Colon (tissue), 2 donors: ENCODE data around the gene S100A11.

ENCODE experiments used
- FAIRE-seq: peaks from 2 replicates; lab custom pipeline; 2012; peaks lifted over from hg19 to GRCh38; lab: Jason Lieb, UNC
- donor health status: control.
- donor health status: control.

S100A11 gene

GRCh38 chr1:152039461-152039860 is 2.7 kb upstream of the S100A11 start:
- FAIRE-seq = no peak

GRCh38 chr1:152038871-152039270 is 2.1 kb upstream of the S100A11 start:
- FAIRE-seq = no peak

DNA sequence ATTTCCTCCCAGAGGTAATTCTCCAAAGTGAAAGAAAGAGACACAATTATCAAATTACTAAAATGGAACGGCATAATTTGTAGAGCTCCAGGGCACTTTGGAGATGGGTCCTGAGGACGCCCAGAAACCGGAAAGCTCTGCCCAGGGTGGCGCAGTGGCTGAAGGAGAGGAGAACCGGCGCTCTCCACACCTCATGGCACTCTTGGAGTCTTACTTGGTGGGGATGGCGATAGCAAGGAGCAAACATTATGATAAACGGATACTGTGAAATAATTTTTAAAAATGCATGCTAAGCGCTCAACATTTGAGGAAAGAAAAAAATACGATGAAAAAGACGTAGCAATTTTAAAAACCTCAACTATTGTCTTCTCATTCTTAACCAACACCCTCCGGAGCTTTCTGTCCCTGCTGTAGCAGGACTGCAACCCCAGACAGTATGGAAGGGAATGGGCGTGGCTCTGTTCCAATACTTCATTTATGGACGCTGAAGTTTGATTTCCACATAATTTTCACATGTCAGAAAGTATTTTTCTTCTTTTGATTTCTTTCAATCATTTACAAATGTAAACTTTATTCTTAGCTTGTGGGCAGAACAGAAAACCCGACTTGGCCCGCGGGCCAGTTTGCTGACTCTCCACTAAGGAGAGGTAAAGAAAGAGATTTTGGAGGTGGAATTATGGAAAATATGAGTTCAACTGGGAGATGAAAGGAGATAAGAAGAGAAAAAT is 1.1 kb downstream of the S100A11 start:
- FAIRE-seq = no peak

DNA sequence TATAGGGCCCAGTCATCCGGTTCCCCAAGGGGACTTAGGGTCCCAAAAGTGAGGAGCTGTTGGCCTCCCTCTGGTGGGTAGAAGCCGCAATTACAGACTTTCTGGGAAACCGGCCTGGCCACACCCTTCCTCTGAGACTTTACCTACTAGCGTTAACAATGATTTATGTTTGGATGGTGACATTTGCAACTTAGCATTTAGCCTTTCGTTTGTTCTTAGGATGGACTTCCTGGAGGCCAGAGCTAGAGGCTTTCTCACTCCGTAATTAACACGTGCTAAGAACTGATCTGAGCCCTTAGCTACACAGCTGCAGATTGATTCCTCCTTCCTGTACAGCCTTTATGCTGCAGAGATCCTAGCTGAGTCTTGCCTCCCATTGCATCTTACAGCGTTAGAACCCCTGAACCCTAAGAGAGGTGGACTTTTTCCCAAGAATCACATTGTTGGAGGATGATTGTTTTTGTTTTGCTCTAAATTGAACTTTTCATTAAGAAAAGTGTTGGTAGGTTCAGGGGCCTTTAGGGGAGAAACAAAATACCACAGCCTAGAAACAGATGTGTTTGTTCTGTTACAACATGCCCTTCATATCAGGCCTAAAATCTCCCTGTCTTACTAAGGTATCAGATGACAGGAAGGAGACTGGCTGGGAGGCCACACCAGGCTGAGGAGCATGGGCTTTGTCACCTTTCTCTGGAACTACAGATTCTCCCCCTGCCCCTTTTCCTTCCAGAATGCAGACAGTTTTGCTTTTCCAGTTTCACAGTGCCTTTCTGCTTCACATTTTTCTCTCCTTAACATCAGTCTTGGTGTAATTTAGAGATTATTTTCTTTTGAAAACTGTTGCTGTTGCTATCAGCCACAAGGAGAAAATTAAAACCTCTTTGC is 1.9 kb downstream of the S100A11 start:
- FAIRE-seq = no peak

- no peak for FAIRE-seq
Measured at GRCh38 chr1:152034324-152034653, 2.5 kb downstream of the S100A11 start.

DNA sequence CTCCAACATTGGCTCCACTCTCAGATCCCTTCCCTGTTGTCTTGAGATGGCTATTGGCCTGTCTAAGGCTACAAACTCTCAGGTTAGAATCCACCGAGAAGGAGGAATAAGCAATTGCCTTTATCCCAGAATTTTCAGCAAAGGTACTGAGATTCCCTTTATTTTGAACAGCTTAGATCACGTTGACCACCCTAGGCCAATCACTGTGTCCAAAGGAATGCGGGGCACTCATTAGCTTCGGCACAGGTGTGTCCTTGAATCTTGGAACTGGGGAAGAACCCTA is 6.9 kb downstream of the S100A11 start:
- FAIRE-seq = no peak

DNA sequence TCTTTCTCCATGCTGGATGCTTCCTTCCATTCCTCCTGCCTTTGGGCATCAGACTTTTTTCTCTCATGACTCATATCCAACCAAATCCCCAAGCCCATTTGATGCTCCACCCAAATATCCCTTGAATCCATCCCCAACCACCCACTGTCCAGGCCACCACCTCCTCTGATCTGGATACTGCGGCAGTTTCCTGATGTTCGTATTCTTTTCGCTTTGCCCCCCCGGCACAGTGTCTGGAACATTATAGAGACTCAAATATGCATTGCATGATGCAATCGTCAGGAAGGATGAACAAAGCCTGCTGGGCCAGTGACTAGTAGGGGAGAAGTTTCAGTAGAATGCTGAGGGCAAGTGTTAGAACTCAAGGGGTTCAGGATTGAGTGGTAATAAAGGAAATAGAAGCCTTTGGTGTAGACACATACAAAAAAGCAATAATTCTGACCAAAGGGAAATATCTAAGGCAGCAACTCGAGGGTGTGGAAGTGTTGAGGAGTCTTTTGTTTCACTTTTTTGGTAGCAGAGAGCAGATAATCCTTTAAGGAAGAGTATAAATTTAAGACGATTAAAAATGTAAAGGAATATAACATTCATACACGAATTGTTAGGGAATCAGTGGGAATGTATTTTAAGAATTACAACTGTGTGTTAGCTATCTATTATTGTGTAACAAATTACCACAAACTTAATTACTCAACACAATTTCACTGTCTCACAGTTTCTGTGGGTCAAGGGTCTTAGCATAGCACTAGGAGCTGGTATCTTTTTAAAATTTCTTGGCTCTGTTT is 7.5 kb downstream of the S100A11 start:
- FAIRE-seq = no peak

DNA sequence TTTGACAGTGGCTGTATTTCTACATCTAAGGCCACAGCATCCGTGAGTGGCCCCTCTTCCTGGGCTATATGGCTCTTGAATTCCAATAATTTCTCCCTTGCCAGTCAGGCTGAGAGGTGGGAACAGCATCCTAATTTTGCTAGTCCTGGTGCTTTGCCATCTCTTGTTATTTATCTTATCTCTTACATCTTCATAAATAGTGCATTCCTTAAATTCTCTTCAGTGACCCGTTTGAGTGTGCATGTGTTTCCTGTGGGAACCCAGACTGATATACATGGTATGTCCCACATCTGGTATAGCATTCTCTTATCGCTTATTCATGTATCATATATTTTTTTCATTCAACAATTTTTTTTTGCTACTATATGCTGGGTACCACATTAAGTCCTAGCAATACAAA is 9.9 kb downstream of the S100A11 start:
- FAIRE-seq = no peak

DNA sequence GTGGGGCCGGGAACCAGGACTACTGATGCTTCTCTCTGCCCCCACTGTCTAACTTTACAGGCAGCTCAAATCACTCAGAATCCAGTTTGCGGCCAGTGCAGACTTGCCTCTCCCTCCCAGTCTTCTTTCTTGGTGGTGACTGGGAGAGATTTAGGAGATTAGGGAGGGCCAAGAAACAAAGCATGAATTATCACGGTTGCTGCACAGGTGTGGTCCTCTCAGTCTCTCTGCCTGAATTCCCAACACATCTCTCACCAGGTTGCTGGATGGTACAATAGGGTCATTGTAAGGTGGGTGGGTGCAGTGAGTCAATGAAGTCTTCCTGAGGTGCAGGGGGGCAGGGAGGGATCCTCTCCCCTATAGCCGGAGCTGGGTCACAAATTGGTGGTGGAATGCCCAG is 12.6 kb downstream of the S100A11 start:
- FAIRE-seq = no peak

DNA sequence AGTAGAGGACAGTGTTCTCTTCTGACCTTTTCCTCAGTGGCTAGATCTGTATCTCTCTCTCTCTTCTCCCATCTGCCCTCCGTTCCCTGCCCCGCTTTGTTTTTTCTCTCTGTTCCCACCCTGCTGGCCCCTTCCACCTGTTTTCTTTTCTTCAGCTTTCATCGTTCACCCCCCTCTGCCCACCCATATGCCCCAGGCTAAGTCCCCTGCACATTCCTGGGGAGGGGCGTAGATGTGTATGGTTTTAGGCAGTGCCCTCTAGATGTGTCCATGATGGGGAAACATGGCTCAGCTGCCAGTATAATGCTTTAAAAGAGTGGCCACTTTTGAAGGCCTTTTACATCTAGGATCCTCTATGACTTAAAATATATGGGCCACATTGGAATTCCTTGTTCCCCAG is 13.6 kb downstream of the S100A11 start:
- FAIRE-seq = no peak

DNA sequence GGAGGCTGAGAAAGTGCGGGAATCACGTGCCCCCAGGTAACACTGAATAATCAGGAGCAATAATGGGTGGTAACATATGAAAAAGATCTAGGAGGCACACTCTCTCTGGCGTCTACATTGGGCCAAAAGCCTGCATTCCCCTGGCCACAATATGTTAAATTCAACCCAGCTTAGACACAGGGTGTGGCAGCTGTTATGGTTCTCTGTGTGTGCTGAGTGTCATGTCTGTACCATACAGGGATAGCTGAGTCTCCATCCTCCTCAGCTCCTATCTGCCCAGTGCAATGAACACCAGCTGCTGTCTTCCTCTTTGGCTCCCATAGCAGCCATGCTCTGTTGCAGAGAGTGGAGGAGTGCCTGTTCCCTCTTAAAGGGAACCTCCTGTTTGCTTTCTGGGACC is 14.3 kb downstream of the S100A11 start:
- no peak for FAIRE-seq

- no peak for FAIRE-seq
Measured at GRCh38 chr1:152021569-152021968, 15.2 kb downstream of the S100A11 start.

DNA sequence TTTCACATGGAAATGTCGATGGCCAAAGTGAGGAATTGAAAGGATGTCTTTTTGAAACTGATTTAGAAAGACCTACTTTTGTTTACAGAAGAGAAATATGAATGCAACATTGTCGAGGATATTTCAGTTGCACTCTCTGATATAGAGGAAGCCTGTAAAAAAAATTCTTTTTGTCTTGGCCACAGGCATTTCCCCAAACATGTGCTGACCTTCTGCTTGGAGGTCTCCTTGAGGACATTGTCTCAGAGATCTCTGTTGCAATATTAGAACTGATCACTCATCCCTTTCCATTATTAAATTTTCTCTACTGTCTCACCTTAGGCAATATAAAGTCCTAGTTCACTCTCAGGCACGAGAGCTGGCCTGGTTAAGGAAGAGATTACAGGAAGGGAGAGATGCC is 16.0 kb downstream of the S100A11 start:
- no peak for FAIRE-seq

DNA sequence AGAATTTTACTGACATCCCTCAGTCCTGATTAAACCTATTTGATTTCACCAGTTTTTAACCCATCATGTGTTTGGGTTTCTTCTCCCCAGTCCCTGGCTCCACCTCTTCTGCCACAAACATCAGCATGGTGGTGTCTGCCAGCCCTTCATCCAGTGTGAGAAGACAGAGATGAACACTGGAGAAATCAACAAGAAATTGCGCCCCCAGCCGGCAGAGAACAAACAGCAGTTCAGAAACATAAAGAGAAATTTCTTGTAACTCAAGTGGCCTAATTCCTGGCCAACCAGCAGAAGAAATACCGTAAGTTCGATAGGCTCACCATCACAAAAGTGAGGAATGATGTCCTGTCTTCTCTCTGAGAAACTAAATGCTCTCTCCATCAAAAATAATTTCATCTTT is 18.3 kb downstream of the S100A11 start:
- no peak for FAIRE-seq

DNA sequence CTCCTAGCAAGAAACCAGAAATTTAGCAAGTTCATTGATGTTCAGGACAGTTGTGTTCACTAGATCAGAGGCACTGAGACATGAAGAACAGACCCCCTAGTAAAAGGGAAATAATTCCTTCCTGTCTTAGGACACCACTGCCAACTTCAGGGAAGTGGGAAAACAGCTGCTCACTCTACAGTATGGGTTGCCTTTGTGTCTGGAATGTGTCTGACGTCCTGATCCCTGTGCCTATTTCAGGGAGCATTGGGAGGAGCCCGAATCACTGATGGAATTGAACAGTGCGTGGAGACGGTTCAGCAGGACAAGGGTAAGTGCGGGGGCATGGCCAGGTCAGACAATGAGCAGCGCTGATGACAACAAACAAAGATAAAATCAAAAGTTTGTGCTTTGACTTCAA is 21.0 kb downstream of the S100A11 start:
- no peak for FAIRE-seq

DNA sequence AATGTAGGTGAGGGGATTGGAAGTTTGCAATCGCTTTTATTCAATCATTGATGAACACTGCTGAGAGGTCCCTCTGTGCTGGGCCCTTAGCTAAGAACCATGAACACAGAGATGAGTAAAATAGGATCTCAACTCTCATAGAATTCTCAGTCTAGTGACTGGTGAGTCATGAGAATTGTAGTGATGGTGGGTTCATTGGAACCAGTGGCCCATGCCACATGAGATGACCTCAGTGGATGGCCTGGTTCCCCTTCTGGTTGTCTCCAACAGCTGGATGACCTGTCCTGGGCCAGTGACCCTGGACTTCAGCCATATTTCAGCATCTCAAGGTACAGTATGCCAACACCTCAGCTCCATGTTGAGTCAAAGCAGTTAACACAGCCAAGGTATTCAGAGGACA is 21.9 kb downstream of the S100A11 start:
- no peak for FAIRE-seq

GRCh38 chr1:152013664-152014237 is 23.1 kb downstream of the S100A11 start:
- FAIRE-seq = no peak

DNA sequence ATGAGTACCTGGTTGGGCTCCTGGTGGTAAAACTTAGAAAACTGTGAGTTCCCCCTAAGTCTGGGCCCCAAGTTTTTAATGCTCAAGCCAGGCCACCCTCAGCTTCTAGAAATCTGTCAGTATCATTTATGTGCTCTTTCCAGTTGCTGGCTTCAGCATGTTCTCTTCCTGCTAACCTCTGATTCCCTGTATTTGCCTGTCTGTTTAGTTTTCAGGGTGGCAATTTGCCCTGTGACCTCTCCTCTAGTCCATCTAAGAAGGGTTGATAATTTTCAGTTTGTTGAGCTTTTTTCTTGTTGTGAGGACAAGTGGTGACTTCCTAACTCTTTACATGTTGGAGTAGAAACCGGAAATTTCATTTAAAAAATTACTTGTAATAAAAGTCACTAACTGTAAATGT is 27.1 kb downstream of the S100A11 start:
- FAIRE-seq = no peak

- no peak for FAIRE-seq
Measured at GRCh38 chr1:152007047-152007446, 29.8 kb downstream of the S100A11 start.

GRCh38 chr1:152005360-152005912 is 31.4 kb downstream of the S100A11 start:
- no peak for FAIRE-seq

GRCh38 chr1:152003846-152004442 is 32.9 kb downstream of the S100A11 start:
- no peak for FAIRE-seq

DNA sequence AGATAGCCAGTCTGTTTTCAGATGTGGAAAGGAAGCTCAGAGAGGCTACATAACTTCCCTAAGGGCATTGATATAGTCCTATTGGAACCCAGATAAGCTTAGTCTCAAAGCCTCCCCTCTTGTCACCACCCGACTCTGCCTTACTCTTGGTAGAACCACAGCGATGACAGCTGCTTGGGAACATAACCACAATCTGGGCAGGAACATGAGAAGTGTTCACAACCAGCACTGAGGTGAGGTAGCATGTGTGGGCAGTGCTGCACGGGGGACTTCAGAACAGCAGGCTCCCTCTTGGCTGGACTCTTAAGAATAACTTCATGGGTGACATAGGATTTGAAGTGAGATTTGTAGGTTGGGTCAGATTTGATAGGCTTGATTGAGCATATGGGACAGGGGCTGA is 33.8 kb downstream of the S100A11 start:
- no peak for FAIRE-seq
